SK-MEL-5 (cell line): ENCODE data around the gene SLC35B2. TPM values are rescaled to one million over a fixed set of nuclear protein-coding genes. Genes with fewer than 3 reads are reported as not detected.

Experiments used
- DNase-seq: peaks from one replicate; pipeline ENCODE4 v3.0.0-alpha.2; 2016; ENCODE audit warnings: low read depth, low spot score
- in situ Hi-C: cut with HindIII; loops from 2 replicates; pipeline ENCODE4 v1.10.0; 2016; ENCODE audit warnings: low sequenced_read_pairs, high pct_unique_total_duplicates, low pct_unique_long_range_greater_than_20kb
- total RNA-seq: library from RNA; depleted of rRNA; stranded (reverse); fragments of >200 nt; shearing (Covaris generic); gene quantifications from 2 replicates; pipeline ENCODE4 v1.2.3, GENCODE V29; 2014

The SLC35B2 gene
- total RNA-seq, 1 experiment from 2014 or later = 334 TPM

GRCh38 chr6:44260011-44260410 is 2.7 kb upstream of the SLC35B2 start:
- in situ Hi-C loops = no loop called here
- DNase-seq = no peak

GRCh38 chr6:44258921-44259320 is 1.6 kb upstream of the SLC35B2 start:
- in situ Hi-C loops = no loop called here
- no peak for DNase-seq

- in situ Hi-C loops = no loop called here
Observed at GRCh38 chr6:44258325-44258863, 1.1 kb upstream of the SLC35B2 start.

GRCh38 chr6:44257753-44258324 is 511 bp upstream of the SLC35B2 start:
- in situ Hi-C loops = no loop called here
- no peak for DNase-seq

More at GRCh38 chr6:44258325-44258863, 1.1 kb upstream of the SLC35B2 start:
- no peak for DNase-seq

GRCh38 chr6:44256775-44257024 is 628 bp downstream of the SLC35B2 start:
- DNase-seq = no peak
- in situ Hi-C loops = no loop called here

GRCh38 chr6:44255871-44256774 is 1.2 kb downstream of the SLC35B2 start:
- DNase-seq = no peak
- in situ Hi-C loops = no loop called here

- peak; percentile 44 for DNase-seq
- in situ Hi-C loops = no loop called here
Observed at GRCh38 chr6:44255105-44255808, 2.1 kb downstream of the SLC35B2 start.

- in situ Hi-C loops = no loop called here
- peak; percentile 40 for DNase-seq
Observed at GRCh38 chr6:44254191-44255104, 2.9 kb downstream of the SLC35B2 start.

GRCh38 chr6:44253307-44254101 is 3.8 kb downstream of the SLC35B2 start:
- DNase-seq = peak; percentile 76
- in situ Hi-C loops = no loop called here

GRCh38 chr6:44251576-44252524 is 5.5 kb downstream of the SLC35B2 start:
- in situ Hi-C loops = no loop called here
- no peak for DNase-seq

- in situ Hi-C loops = no loop called here
- no peak for DNase-seq
Observed at GRCh38 chr6:44250718-44251123, 6.6 kb downstream of the SLC35B2 start.

GRCh38 chr6:44250067-44250717 is 7.1 kb downstream of the SLC35B2 start:
- no peak for DNase-seq
- in situ Hi-C loops = no loop called here

GRCh38 chr6:44249082-44249748 is 8.1 kb downstream of the SLC35B2 start:
- in situ Hi-C loops = no loop called here
- no peak for DNase-seq

- DNase-seq = no peak
- in situ Hi-C loops = no loop called here
Observed at GRCh38 chr6:44248579-44248978, 8.7 kb downstream of the SLC35B2 start.
